CD4-positive, alpha-beta T cell treated with Interferon gamma for 1 hour (primary cell): ENCODE results near the gene SLC2A3.
"Not testable (repeated sequence)": the region's sequence is repeated elsewhere in the genome, so short reads cannot be mapped to it uniquely, and the experiment has no call there.

Experiments
- DNase-seq: peaks from one replicate; pipeline ENCODE4 v3.0.0-alpha.2; 2020

SLC2A3 gene

GRCh38 chr12:7915661-7916403 lies 20.2 kb downstream of the SLC2A3 start:
- no peak for DNase-seq

- not testable (repeated sequence) for DNase-seq
These were observed 25.9 kb downstream of the SLC2A3 start for GRCh38 chr12:7910106-7910505.

- DNase-seq = no peak
These were observed 29.0 kb downstream of the SLC2A3 start for GRCh38 chr12:7907009-7907408.

- not testable (repeated sequence) for DNase-seq
These were observed 29.7 kb downstream of the SLC2A3 start for GRCh38 chr12:7906303-7906702.

- not testable (repeated sequence) for DNase-seq
These were observed 30.3 kb downstream of the SLC2A3 start for GRCh38 chr12:7905600-7906125.

GRCh38 chr12:7905071-7905470 lies 30.9 kb downstream of the SLC2A3 start:
- no peak for DNase-seq

GRCh38 chr12:7902416-7902815 lies 33.6 kb downstream of the SLC2A3 start:
- DNase-seq = not testable (repeated sequence)

- no peak for DNase-seq
These were observed 36.2 kb downstream of the SLC2A3 start for GRCh38 chr12:7899755-7900154.

GRCh38 chr12:7896726-7897125 lies 39.3 kb downstream of the SLC2A3 start:
- DNase-seq = not testable (repeated sequence)

GRCh38 chr12:7892186-7892980 lies 43.6 kb downstream of the SLC2A3 start:
- no peak for DNase-seq

- no peak for DNase-seq
These were observed 51.3 kb downstream of the SLC2A3 start for GRCh38 chr12:7884689-7885088.

- not testable (repeated sequence) for DNase-seq
These were observed 54.3 kb downstream of the SLC2A3 start for GRCh38 chr12:7881736-7882120.

- not testable (repeated sequence) for DNase-seq
These were observed 54.8 kb downstream of the SLC2A3 start for GRCh38 chr12:7880952-7881735.

GRCh38 chr12:7879246-7879645 lies 56.7 kb downstream of the SLC2A3 start:
- no peak for DNase-seq

GRCh38 chr12:7877420-7877819 lies 58.6 kb downstream of the SLC2A3 start:
- no peak for DNase-seq

- no peak for DNase-seq
These were observed 63.2 kb downstream of the SLC2A3 start, which contains the start of gene SLC2A14 for GRCh38 chr12:7872566-7873319. TSS of gene SLC2A14 (minus strand) at chr12:7872915. CDS start at chr12:7869880, 3,035 bp downstream.

GRCh38 chr12:7870335-7870734 lies 65.7 kb downstream of the SLC2A3 start:
- DNase-seq = no peak
